GM12874 (cell line): ENCODE results near the gene SLC35E2B.

ENCODE experiments used
- TF ChIP-seq, protein P1 (sequence below): IDR thresholded peaks from 2 replicates; pipeline ENCODE4 v1.5.1; 2011; ENCODE audit warnings: low read depth, mild to moderate bottlenecking, control low read depth, low read length, moderate library complexity; ENCODE audit not compliant: insufficient read depth

Gene SLC35E2B

DNA sequence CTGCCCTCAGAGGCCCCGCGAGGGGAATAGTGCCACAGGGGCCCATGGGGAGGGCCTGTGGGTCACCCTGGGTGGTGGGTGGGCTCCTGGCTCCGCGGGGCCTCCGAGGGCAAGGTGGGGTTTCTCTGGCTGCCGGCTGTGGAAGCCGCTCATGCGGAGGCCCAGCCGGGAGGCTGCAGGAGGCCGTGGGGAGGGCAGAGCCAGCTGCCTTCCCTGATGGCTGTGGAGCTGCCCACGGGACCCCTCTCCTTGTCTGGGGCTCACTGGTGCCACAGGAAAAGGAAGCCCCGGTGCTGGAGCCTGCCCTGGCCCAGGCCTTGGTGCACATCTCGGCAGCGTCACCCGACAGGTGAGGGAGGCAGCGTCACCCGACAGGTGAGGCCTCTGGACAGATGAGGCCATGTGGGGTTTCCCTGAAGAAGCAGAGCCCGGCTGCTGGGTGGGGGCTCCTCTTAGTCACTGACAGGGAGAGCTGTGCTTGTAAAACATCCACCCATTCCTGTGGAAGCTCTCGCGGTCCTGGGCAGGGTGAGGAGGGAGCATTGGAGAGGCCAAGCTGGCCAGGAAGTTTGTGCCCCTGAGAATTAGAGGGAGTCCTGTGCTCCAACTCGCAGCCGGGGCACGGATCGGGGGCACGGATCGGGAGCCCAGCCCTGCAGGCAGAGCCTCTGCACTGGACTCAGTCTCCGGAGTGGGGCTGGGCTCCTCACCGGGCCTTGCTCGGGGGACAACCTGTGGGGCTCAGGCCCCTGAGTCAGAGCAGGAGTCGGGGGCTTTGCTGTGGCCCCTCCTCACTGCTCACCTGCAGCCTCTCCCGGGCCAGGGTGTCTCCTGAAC, 71.2 kb downstream of the SLC35E2B start:
- TF ChIP-seq, protein P1, sequence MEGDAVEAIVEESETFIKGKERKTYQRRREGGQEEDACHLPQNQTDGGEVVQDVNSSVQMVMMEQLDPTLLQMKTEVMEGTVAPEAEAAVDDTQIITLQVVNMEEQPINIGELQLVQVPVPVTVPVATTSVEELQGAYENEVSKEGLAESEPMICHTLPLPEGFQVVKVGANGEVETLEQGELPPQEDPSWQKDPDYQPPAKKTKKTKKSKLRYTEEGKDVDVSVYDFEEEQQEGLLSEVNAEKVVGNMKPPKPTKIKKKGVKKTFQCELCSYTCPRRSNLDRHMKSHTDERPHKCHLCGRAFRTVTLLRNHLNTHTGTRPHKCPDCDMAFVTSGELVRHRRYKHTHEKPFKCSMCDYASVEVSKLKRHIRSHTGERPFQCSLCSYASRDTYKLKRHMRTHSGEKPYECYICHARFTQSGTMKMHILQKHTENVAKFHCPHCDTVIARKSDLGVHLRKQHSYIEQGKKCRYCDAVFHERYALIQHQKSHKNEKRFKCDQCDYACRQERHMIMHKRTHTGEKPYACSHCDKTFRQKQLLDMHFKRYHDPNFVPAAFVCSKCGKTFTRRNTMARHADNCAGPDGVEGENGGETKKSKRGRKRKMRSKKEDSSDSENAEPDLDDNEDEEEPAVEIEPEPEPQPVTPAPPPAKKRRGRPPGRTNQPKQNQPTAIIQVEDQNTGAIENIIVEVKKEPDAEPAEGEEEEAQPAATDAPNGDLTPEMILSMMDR = no peak

GRCh38 chr1:1620433-1621139, 72.0 kb downstream of the SLC35E2B start:
- TF ChIP-seq, protein P1 = no peak

DNA sequence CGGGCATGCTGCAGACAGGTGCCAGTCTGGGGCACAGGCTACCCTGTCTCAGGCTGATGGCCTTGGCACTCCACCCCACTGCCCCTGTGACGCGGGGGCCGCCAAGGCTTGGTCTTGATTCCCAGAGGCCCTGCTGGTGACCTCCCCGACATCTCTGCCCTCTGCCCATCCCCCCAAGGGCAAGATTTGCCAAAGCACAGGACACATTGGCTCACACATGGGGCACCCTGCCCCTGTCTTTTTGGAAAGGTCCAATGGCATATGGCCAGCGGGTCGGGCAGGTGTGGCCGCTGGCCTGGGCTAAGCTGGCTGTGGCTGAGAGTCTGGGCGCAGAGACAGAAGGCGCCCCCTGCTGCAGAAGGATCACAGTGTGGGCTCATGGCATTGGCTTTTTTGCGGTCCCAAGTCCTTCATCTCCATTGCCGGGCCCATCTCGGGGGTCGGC, 72.7 kb downstream of the SLC35E2B start:
- TF ChIP-seq, protein P1 = peak; percentile 42

DNA sequence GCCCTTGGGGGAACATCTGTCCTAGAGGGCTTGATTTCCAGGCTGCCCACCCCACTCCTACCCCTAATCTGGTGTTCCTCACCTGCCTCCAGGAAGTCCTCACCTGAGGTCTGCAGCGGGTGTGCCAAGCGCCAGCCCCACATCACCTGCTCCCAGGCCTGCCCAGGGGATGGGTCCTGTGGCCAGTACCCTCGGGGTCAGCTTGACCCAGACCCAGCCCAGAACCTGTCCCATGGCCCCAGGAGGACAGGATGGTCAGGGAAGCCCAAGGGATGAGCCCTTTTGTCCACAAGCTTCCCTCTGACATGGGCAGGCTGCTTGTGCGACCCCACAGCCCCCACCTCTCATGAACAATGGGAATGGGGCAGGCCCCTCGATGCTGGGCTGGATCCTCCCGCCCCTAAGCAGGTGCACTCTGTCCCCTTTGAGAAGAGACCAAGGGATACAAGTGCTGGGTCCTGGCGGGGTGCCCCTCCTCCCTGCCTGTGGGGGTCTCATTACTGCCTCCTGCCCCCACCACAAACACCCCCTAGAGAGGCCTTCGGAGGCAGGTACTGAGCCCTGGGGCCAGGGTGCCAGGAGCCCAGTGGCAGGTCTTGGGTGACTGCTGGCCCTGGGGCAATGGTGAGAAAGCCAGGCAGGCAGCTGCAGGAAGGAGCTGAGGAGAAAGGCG, 74.1 kb downstream of the SLC35E2B start:
- TF ChIP-seq, protein P1 = no peak

DNA sequence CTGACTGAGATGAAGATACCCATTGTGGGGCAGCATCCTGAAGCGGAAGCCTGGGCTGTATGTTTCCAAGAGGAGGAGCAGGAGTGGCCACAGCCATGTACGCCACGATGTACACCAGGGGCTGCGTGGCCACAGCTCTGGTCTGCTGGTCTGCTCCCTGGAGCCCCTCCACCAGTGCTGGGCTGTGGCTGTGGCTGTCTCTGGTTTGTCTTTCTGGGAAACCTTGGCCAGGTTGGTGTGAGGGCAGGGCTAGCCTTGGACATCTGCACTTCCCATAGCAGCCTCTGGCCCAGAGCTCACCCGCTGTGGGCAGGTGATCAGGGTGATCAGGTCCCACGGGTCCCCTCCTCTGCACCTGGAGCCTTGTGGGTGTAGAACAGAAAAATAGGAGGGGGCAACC, 74.7 kb downstream of the SLC35E2B start:
- TF ChIP-seq, protein P1 = no peak

DNA sequence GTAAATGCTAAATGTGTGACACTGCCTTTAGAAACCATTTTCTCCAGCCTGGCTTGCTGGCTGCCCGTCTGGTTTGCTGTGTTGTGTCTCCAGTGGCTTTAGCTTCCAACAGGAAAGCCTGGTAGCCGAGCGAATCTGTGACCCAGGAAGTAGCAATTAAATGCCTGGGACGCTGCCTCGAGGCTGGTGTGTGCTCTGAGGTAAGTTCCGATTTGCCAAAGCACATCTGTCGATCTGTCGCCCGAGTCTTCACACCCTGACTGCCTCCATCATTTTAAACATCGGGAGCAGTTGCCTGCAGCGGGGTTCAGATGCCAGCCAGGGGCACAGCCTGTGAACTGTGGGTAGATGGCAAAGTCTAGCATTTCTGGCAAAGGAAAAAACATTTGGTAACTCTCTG, 75.1 kb downstream of the SLC35E2B start:
- TF ChIP-seq, protein P1 = no peak

DNA sequence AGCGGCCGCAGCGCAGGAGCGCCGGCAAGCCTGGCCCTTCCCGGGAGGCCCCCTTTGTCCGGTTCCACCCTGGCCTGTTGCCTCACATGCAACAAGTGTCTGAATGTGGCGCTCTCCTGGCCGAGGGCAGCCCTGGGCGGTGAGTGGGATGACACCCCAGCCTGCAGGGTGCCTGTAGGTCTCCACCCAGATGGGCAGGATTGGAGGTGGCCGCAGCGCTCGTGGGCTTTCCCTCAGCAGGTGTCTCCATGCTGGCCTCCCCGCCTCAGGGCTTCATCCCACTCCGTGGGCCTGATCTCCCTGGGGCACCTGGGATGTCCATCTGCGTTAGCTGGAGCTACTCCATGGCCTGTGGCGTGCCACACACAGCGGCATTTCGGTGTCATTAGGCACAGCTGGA, 75.8 kb downstream of the SLC35E2B start:
- TF ChIP-seq, protein P1 = no peak
